Upper lobe of left lung (tissue), 6 donors: Measurements from ENCODE around the gene RHO. TPM values are rescaled to one million over a fixed set of nuclear protein-coding genes. Genes with fewer than 3 reads are reported as not detected.
"Not testable (repeated sequence)": the region's sequence is repeated elsewhere in the genome, so short reads cannot be mapped to it uniquely, and the experiment has no call there.

Experiments used
- ATAC-seq, 2 donors: fragments of 200-7000 bp; cut with Tn5 transposase; one replicate each; pipeline ENCODE4 v1.9.1; 2022; ENCODE audit warnings: mild to moderate bottlenecking in 2 of 2, moderate library complexity in 2 of 2; ENCODE audit not compliant: low FRiP score in 2 of 2
- DNase-seq, 2 donors: peaks; one replicate each; pipeline ENCODE4 v3.0.0-alpha.2; 2019 to 2020
- H3K27ac ChIP-seq, 4 donors: fragments of 200-600 bp; sonication (generic); one replicate each; pipeline ENCODE4 v1.5.1; 2016 to 2019
- H3K27me3 ChIP-seq, 4 donors: fragments of 200-600 bp; sonication (generic); one replicate each; pipeline ENCODE4 v1.5.1; 2017 to 2019
- H3K36me3 ChIP-seq, 4 donors: fragments of 200-600 bp; sonication (generic); one replicate each; pipeline ENCODE4 v1.5.1; 2016 to 2019
- H3K4me1 ChIP-seq, 4 donors: fragments of 200-600 bp; sonication (generic); one replicate each; pipeline ENCODE4 v1.5.1; 2018 to 2019
- H3K4me3 ChIP-seq, 4 donors: fragments of 200-600 bp; sonication (generic); one replicate each; pipeline ENCODE4 v1.5.1; 2017 to 2019; ENCODE audit warnings: mild to moderate bottlenecking in 2 of 4, moderate library complexity in 1 of 4
- H3K9me3 ChIP-seq, 4 donors: fragments of 200-600 bp; sonication (generic); one replicate each; pipeline ENCODE4 v1.5.1; 2018 to 2019
- CTCF ChIP-seq, 6 experiments: fragments of 450-650 bp in 4 of 6; fragments of 200-600 bp in 2 of 6; sonication (generic) in 2 of 6; IDR thresholded peaks; one replicate each; pipeline ENCODE4 v1.5.1; 2016 to 2019; ENCODE audit warnings: antibody characterized with exemption in 6 of 6
- EP300 ChIP-seq, 4 donors: sonication (generic); formaldehyde crosslinking; IDR thresholded peaks; one replicate each; pipeline ENCODE4 v1.5.1; 2017; ENCODE audit warnings: antibody characterized with exemption in 4 of 4, control low read depth in 2 of 4
- POLR2A ChIP-seq, 4 donors: fragments of 450-650 bp; IDR thresholded peaks; one replicate each; pipeline ENCODE4 v1.5.1; 2016 to 2017; ENCODE audit warnings: antibody characterized with exemption in 4 of 4, mild to moderate bottlenecking in 2 of 4
- POLR2AphosphoS5 ChIP-seq, 2 donors: sonication (generic); formaldehyde crosslinking; IDR thresholded peaks; one replicate each; pipeline ENCODE4 v1.5.1; 2017; ENCODE audit warnings: antibody characterized with exemption in 2 of 2
- WGBS, 2 donors: methylation state at CpG; one replicate each; pipeline ENCODE4 v1.1.5; 2017 to 2018; 5-methylcytosine and 5-hydroxymethylcytosine counted together
- total RNA-seq, 6 donors: library from RNA; depleted of rRNA in 4 of 6; stranded (reverse); fragments of >200 nt in 4 of 6; gene quantifications; one replicate each; pipeline versions ENCODE4 v1.1.0 to v1.2.1, GENCODE V29; 2016 to 2021
- donor health status: DM: no; HTN: no; CAD: no; lungs with moderate emphysema.
- donor health status: DM: no; HTN: yes; CAD: no; lungs with severe emphysema.

RHO gene
- total RNA-seq, 6 donors from 2014 or later = not detected

- H3K4me3 ChIP-seq, H3K9me3 ChIP-seq, ATAC-seq, H3K27me3 ChIP-seq: not testable (repeated sequence)
- DNase-seq = peak in 1 of 2 donors; percentile 48
- WGBS, 2 donors = 48 to 62% methylated on average over 2 to 8 of the region's 8 CpGs
- Histone ChIP-seq H3K36me3 (peaks cover 0 to 23% (median 12%) of the 10 kb centered on the region in 4 donors), H3K4me1 (peaks cover 29 to 48% (median 41%) of the 10 kb centered on the region in 4 donors), H3K27ac (peak overlapping the region; percentile 76 to 87 (median 82))
Measured at GRCh38 chr3:129498603-129499488, 29.6 kb upstream of the RHO start.

GRCh38 chr3:129499604-129500333 lies 28.7 kb upstream of the RHO start:
- H3K27ac ChIP-seq = peak overlapping the region; percentile 76 to 87 (median 82)
- ATAC-seq, H3K27me3 ChIP-seq, DNase-seq, H3K9me3 ChIP-seq, H3K4me3 ChIP-seq: not testable (repeated sequence)
- H3K36me3 ChIP-seq = peaks cover 0 to 31% (median 13%) of the 10 kb centered on the region in 4 donors
- peaks cover 26 to 53% (median 33%) of the 10 kb centered on the region in 4 donors for H3K4me1 ChIP-seq
- 66 to 77% methylated on average over 7 to 14 of the region's 14 CpGs for WGBS, 2 donors
- peak in 1 of 4 donors; percentile 91 for TF ChIP-seq EP300 (IDR thresholded peaks at IDR 0.05)

- TF ChIP-seq CTCF (IDR thresholded peaks at IDR 0.05) (no peak), EP300 (IDR thresholded peaks at IDR 0.05) (no peak), POLR2A (IDR thresholded peaks at IDR 0.05) (no peak), POLR2AphosphoS5 (IDR thresholded peaks at IDR 0.05) (no peak)
- WGBS, 2 donors = 74 to 80% methylated on average over 5 of the region's 5 CpGs
- no peaks in the 10 kb centered on the region for H3K27me3 ChIP-seq
- peak overlapping the region; percentile 53 to 87 (median 76) for H3K27ac ChIP-seq
- H3K4me1 ChIP-seq = peaks cover 26 to 51% (median 30%) of the 10 kb centered on the region in 4 donors
- no peak for DNase-seq
- H3K9me3 ChIP-seq = no peaks in the 10 kb centered on the region
- no peak for ATAC-seq
- H3K4me3 ChIP-seq = no peak overlapping the region
- H3K36me3 ChIP-seq = peaks cover under 1 to 36% (median 13%) of the 10 kb centered on the region in 4 donors
Measured at GRCh38 chr3:129500334-129500658, 28.1 kb upstream of the RHO start.

GRCh38 chr3:129501630-129502029 lies 26.8 kb upstream of the RHO start:
- Histone ChIP-seq H3K27me3 (no peaks in the 10 kb centered on the region), H3K36me3 (peaks cover 3 to 44% (median 16%) of the 10 kb centered on the region in 4 donors), H3K9me3 (no peaks in the 10 kb centered on the region), H3K27ac (peak overlapping the region; percentile 9 to 87 (median 40)), H3K4me1 (peaks cover 23 to 46% (median 30%) of the 10 kb centered on the region in 4 donors), H3K4me3 (no peak overlapping the region)
- ATAC-seq (no peak), DNase-seq (no peak)
- WGBS, 2 donors = 77 to 86% methylated on average over 5 of the region's 5 CpGs
- TF ChIP-seq EP300 (IDR thresholded peaks at IDR 0.05) = no peak
- TF ChIP-seq POLR2AphosphoS5 (IDR thresholded peaks at IDR 0.05) = no peak
- TF ChIP-seq CTCF (IDR thresholded peaks at IDR 0.05) = no peak
- TF ChIP-seq POLR2A (IDR thresholded peaks at IDR 0.05) = no peak

GRCh38 chr3:129502641-129503408 lies 25.6 kb upstream of the RHO start:
- TF ChIP-seq POLR2A (IDR thresholded peaks at IDR 0.05) (no peak), POLR2AphosphoS5 (IDR thresholded peaks at IDR 0.05) (no peak)
- Histone ChIP-seq H3K27ac (peak overlapping the region in 3 of 4 donors; percentile 17 to 87 (median 53)), H3K36me3 (peaks cover 3 to 54% (median 20%) of the 10 kb centered on the region in 4 donors), H3K4me1 (peaks cover 20 to 38% (median 27%) of the 10 kb centered on the region in 4 donors), H3K27me3 (no peaks in the 10 kb centered on the region), H3K9me3 (no peaks in the 10 kb centered on the region), H3K4me3 (no peak overlapping the region)
- 96 to 97% methylated on average over 18 of the region's 18 CpGs for WGBS, 2 donors
- DNase-seq (no peak), ATAC-seq (no peak)
